ENCODE measurements around the gene EIF5.

EIF5 gene

GRCh38 chr14:103308717-103309616 is 25.1 kb upstream of the EIF5 start:
- TF ChIP-seq CTCF (IDR thresholded peaks at IDR 0.05; ENCODE audit: low read depth, low read length), result no peak
- in situ Hi-C loops (cut with HindIII; ENCODE audit: low sequenced_read_pairs), result no loop called here
- no peak for DNase-seq (ENCODE audit: low read depth, low spot score)
- no peak overlapping the region for H3K4me3 ChIP-seq (ENCODE audit: low read depth, low read length)

GRCh38 chr14:103310576-103311095 is 23.4 kb upstream of the EIF5 start:
- in situ Hi-C loops (cut with HindIII; ENCODE audit: low sequenced_read_pairs), result no loop called here
- H3K4me3 ChIP-seq (ENCODE audit: low read depth, low read length), result no peak overlapping the region
- no peak for DNase-seq (ENCODE audit: low read depth, low spot score)
- no peak for TF ChIP-seq CTCF (IDR thresholded peaks at IDR 0.05; ENCODE audit: low read depth, low read length)

- no peak for DNase-seq (ENCODE audit: low read depth, low spot score)
- H3K4me3 ChIP-seq (ENCODE audit: low read depth, low read length), result no peak overlapping the region
- TF ChIP-seq CTCF (IDR thresholded peaks at IDR 0.05; ENCODE audit: low read depth, low read length), result no peak
- in situ Hi-C loops (cut with HindIII; ENCODE audit: low sequenced_read_pairs), result no loop called here
These were observed 22.7 kb upstream of the EIF5 start for GRCh38 chr14:103311171-103311997.

- in situ Hi-C loops (cut with HindIII; ENCODE audit: low sequenced_read_pairs), result no loop called here
- H3K4me3 ChIP-seq (ENCODE audit: low read depth, low read length), result no peak overlapping the region
- no peak for TF ChIP-seq CTCF (IDR thresholded peaks at IDR 0.05; ENCODE audit: low read depth, low read length)
- DNase-seq (ENCODE audit: low read depth, low spot score), result no peak
These were observed 21.9 kb upstream of the EIF5 start for GRCh38 chr14:103312006-103312635.

GRCh38 chr14:103313704-103314103 is 20.3 kb upstream of the EIF5 start:
- no peak for TF ChIP-seq CTCF (IDR thresholded peaks at IDR 0.05; ENCODE audit: low read depth, low read length)
- in situ Hi-C loops (cut with HindIII; ENCODE audit: low sequenced_read_pairs), result no loop called here
- H3K4me3 ChIP-seq (ENCODE audit: low read depth, low read length), result no peak overlapping the region
- DNase-seq (ENCODE audit: low read depth, low spot score), result no peak

Data from astrocyte of the spinal cord (primary cell).